Stomach smooth muscle (tissue), 2 donors: ENCODE data around the gene PCK2.
A peak's percentile ranks its signal among the peaks of the same experiment; 100 is the strongest.

Experiments
- H3K27ac ChIP-seq: one replicate; pipeline ENCODE4 v1.7.0; 2013; ENCODE audit warnings: mild to moderate bottlenecking, low read length, inconsistent platforms
- H3K27me3 ChIP-seq, 2 donors: one replicate each; pipeline ENCODE4 v1.7.0; 2013; ENCODE audit warnings: low read length in 2 of 2; ENCODE audit not compliant: insufficient read depth in 2 of 2, control insufficient read depth in 1 of 2
- H3K36me3 ChIP-seq, 2 donors: one replicate each; pipeline ENCODE4 v1.7.0; 2013; ENCODE audit warnings: low read length in 2 of 2; ENCODE audit not compliant: control insufficient read depth in 2 of 2, insufficient read depth in 2 of 2
- H3K4me1 ChIP-seq: one replicate; pipeline ENCODE4 v1.7.0; 2013; ENCODE audit warnings: low read length; ENCODE audit not compliant: control insufficient read depth, insufficient read depth
- H3K4me3 ChIP-seq, 2 donors: one replicate each; pipeline ENCODE4 v1.7.0; 2013; ENCODE audit warnings: low read length in 2 of 2
- H3K9ac ChIP-seq, 2 donors: one replicate each; pipeline ENCODE4 v1.7.0; 2013; ENCODE audit warnings: low read length in 2 of 2, mild to moderate bottlenecking in 1 of 2
- H3K9me3 ChIP-seq, 2 donors: one replicate each; pipeline ENCODE4 v1.7.0; 2013; ENCODE audit warnings: low read length in 2 of 2; ENCODE audit not compliant: control insufficient read depth in 2 of 2
- donor health status: healthy.
- donor health status: Pancreatic carcinoma.

Gene PCK2

GRCh38 chr14:24078146-24078545 is 16.0 kb upstream of the PCK2 start:
- Histone ChIP-seq H3K27me3 (peaks cover 2 to 3% of the 10 kb centered on the region in 2 donors), H3K9me3 (no peaks in the 10 kb centered on the region), H3K9ac (no peak overlapping the region), H3K4me1 (peaks cover 10% of the 10 kb centered on the region), H3K4me3 (no peak overlapping the region), H3K27ac (no peak overlapping the region), H3K36me3 (no peaks in the 10 kb centered on the region)

GRCh38 chr14:24079491-24080141 is 14.5 kb upstream of the PCK2 start:
- H3K36me3 ChIP-seq = no peaks in the 10 kb centered on the region
- H3K27ac ChIP-seq = no peak overlapping the region
- no peak overlapping the region for H3K9ac ChIP-seq
- no peak overlapping the region for H3K4me3 ChIP-seq
- peaks cover 10% of the 10 kb centered on the region for H3K4me1 ChIP-seq
- H3K27me3 ChIP-seq = peaks cover under 1 to 3% of the 10 kb centered on the region in 2 donors
- H3K9me3 ChIP-seq = no peaks in the 10 kb centered on the region

- H3K36me3 ChIP-seq = no peaks in the 10 kb centered on the region
- H3K9me3 ChIP-seq = no peaks in the 10 kb centered on the region
- H3K4me3 ChIP-seq = no peak overlapping the region
- no peak overlapping the region for H3K27ac ChIP-seq
- no peak overlapping the region for H3K9ac ChIP-seq
- H3K27me3 ChIP-seq = peaks cover 0 to 3% of the 10 kb centered on the region in 2 donors
- peaks cover 10% of the 10 kb centered on the region for H3K4me1 ChIP-seq
Observed at GRCh38 chr14:24080142-24080530, 14.0 kb upstream of the PCK2 start.

- no peaks in the 10 kb centered on the region for H3K9me3 ChIP-seq
- no peak overlapping the region for H3K27ac ChIP-seq
- H3K4me1 ChIP-seq = peaks cover 10% of the 10 kb centered on the region
- H3K36me3 ChIP-seq = no peaks in the 10 kb centered on the region
- peak overlapping the region; percentile 66 to 77 for H3K4me3 ChIP-seq
- peak overlapping the region; percentile 28 to 36 for H3K9ac ChIP-seq
- H3K27me3 ChIP-seq = peaks cover 0 to 3% of the 10 kb centered on the region in 2 donors
Observed at GRCh38 chr14:24080888-24081738, 13.0 kb upstream of the PCK2 start.

- Histone ChIP-seq H3K36me3 (no peaks in the 10 kb centered on the region), H3K4me1 (peaks cover 10% of the 10 kb centered on the region), H3K27ac (no peak overlapping the region), H3K4me3 (peak overlapping the region in 1 of 2 donors; percentile 77), H3K9me3 (no peaks in the 10 kb centered on the region), H3K9ac (no peak overlapping the region), H3K27me3 (peaks cover 0 to 3% of the 10 kb centered on the region in 2 donors)
Observed at GRCh38 chr14:24081739-24082211, 12.3 kb upstream of the PCK2 start.

GRCh38 chr14:24082411-24083080 is 11.6 kb upstream of the PCK2 start:
- Histone ChIP-seq H3K27me3 (peaks cover 0 to 3% of the 10 kb centered on the region in 2 donors), H3K9ac (no peak overlapping the region), H3K9me3 (no peaks in the 10 kb centered on the region), H3K4me1 (peaks cover 10% of the 10 kb centered on the region), H3K36me3 (no peaks in the 10 kb centered on the region), H3K27ac (no peak overlapping the region), H3K4me3 (no peak overlapping the region)

GRCh38 chr14:24083462-24083861 is 10.6 kb upstream of the PCK2 start:
- Histone ChIP-seq H3K4me1 (peaks cover 10% of the 10 kb centered on the region), H3K9me3 (no peaks in the 10 kb centered on the region), H3K27me3 (peaks cover 0 to 3% of the 10 kb centered on the region in 2 donors), H3K27ac (no peak overlapping the region), H3K36me3 (no peaks in the 10 kb centered on the region), H3K4me3 (no peak overlapping the region), H3K9ac (no peak overlapping the region)

GRCh38 chr14:24084440-24084839 is 9.7 kb upstream of the PCK2 start:
- Histone ChIP-seq H3K4me3 (no peak overlapping the region), H3K27me3 (peaks cover 0 to 3% of the 10 kb centered on the region in 2 donors), H3K4me1 (peaks cover 10% of the 10 kb centered on the region), H3K9me3 (no peaks in the 10 kb centered on the region), H3K27ac (no peak overlapping the region), H3K9ac (no peak overlapping the region), H3K36me3 (no peaks in the 10 kb centered on the region)

GRCh38 chr14:24085215-24085614 is 8.9 kb upstream of the PCK2 start:
- H3K4me3 ChIP-seq = no peak overlapping the region
- no peaks in the 10 kb centered on the region for H3K9me3 ChIP-seq
- no peak overlapping the region for H3K27ac ChIP-seq
- no peaks in the 10 kb centered on the region for H3K36me3 ChIP-seq
- H3K9ac ChIP-seq = no peak overlapping the region
- peaks cover 10% of the 10 kb centered on the region for H3K4me1 ChIP-seq
- peaks cover 0 to 3% of the 10 kb centered on the region in 2 donors for H3K27me3 ChIP-seq

GRCh38 chr14:24086193-24086955 is 7.7 kb upstream of the PCK2 start:
- H3K4me3 ChIP-seq = no peak overlapping the region
- peaks cover 5% of the 10 kb centered on the region for H3K4me1 ChIP-seq
- H3K27me3 ChIP-seq = peaks cover 0 to 3% of the 10 kb centered on the region in 2 donors
- H3K9me3 ChIP-seq = no peaks in the 10 kb centered on the region
- no peaks in the 10 kb centered on the region for H3K36me3 ChIP-seq
- H3K27ac ChIP-seq = no peak overlapping the region
- no peak overlapping the region for H3K9ac ChIP-seq
